GM18858 (cell line): Measurements from ENCODE around the gene CD302.
"Not testable (repeated sequence)": the region's sequence is repeated elsewhere in the genome, so short reads cannot be mapped to it uniquely, and the experiment has no call there.

ENCODE experiments used
- ATAC-seq: cut with Tn5 transposase; IDR thresholded peaks from one replicate; pipeline ENCODE4 v1.9.1; 2021; ENCODE audit not compliant: unreplicated experiment

The CD302 gene

DNA sequence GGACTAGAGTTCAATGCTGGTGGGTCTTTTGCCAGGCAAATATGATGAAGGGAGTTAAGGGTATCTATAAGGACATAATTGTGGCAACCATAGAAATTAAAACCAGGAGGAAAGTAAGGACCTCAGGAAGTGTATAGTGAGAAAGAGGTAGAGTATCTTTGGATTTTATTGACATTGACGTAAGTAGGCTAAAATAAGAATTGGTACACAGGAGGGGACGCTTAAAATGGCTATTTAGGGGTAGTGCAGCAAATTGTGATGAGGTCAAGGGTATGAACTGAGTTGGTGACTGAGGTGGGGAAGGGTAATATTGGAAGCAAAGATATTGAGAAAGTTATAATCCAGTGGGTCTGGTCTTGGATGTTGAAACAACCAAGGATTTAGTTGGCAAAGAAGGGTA lies 43.0 kb downstream of the CD302 start:
- no peak for ATAC-seq

DNA sequence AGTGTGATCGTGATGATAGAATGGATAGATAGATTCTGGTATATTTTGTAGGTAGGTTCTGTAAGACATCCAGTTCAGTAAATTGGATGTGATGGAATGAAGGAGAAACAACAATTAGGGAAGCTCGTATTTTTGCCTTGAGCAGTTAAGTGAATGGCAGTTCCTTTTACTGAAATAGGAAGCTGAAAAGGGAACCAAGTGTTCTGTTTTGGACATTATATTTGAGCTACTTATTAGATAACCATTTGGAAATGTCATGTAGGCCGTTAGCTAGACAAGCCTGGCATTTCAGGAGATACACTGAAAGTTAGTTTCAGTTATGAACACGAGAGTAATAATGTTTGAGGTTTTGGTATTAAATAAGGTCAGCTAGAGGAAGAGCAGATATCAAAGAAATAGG lies 44.2 kb downstream of the CD302 start:
- ATAC-seq: no peak

DNA sequence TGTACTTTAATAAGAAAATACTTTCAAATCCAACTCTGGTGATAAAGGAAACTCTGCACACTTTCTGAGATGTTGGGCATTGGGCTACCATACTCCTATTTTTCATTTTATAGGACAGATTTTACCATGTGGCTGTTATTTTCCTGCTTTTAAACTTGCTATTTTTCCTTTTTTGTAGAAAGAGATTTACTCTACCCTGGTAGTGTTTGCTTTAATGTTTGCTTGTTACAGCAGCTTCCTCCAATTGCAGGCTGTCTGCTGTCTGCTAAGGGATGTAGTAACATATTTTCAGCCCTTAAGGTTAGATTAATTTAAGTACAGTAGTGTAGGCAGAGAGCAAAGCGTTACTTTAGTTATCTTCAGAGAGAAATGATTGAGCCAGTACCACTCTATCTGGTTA lies 47.1 kb downstream of the CD302 start:
- ATAC-seq: no peak

DNA sequence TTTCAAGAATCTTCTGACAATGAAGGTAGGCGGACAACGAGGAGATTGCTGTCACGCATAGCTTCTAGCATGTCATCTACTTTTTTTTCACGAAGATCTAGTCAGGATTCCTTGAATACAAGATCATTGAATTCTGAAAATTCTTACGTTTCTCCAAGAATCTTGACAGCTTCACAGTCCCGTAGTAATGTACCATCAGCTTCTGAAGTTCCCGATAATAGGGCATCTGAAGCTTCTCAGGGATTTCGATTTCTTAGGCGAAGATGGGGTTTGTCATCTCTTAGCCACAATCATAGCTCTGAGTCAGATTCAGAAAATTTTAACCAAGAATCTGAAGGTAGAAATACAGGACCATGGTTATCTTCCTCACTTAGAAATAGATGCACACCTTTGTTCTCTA lies 49.9 kb downstream of the CD302 start:
- ATAC-seq: no peak

DNA sequence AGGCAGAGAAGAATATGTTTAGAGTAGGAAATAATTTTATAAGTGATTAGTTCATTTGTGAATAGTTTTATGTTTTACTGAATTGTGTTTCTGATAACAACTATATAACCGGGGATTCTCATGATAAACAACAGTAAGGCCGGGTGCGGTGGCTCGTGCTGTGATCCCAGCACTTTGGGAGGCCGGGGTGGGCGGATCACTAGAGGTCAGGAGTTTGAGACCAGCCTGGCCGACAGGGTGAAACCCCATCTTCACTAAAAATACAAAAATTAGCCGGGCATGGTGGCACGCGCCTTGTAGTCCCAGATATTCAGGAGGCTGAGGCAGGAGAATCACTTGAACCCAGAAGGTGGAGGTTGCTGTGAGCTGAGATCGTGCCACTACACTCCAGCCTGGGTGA lies 52.8 kb downstream of the CD302 start:
- ATAC-seq: not testable (repeated sequence)

DNA sequence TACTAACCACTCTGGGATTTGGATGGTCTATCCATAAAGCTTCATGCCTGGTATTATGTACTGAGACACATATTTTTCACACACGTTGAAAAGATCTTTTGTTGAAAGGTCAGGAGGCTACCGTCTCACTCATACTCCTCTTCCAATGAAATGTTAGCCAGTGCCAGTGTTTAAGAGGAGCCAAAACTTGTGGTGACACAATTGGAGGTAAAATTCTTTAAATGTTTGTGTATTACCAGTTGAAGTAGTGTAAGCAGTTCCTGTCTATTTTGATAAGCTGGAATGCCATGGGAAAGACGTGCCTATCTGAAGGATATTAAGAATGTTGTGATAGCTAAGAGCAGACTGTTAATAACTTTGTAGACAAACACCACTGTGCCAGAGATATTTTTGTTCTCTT lies 53.6 kb downstream of the CD302 start:
- ATAC-seq: no peak

DNA sequence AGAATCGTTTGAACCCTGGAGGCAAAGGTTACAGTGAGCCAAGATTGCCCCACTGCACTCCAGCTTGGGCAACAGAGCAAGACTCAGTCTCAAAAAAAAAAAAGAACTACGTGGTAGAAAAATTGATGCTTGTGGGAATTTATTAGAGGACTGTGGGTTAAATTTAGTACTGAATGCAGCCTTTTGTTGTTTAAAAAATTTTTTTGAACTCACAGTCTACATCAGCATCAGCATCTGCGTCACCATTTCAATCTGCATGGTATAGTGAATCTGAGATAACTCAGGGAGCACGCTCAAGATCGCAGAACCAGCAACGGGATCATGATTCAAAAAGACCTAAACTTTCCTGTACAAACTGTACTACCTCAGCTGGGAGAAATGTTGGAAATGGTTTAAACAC lies 55.2 kb downstream of the CD302 start:
- ATAC-seq: no peak

DNA sequence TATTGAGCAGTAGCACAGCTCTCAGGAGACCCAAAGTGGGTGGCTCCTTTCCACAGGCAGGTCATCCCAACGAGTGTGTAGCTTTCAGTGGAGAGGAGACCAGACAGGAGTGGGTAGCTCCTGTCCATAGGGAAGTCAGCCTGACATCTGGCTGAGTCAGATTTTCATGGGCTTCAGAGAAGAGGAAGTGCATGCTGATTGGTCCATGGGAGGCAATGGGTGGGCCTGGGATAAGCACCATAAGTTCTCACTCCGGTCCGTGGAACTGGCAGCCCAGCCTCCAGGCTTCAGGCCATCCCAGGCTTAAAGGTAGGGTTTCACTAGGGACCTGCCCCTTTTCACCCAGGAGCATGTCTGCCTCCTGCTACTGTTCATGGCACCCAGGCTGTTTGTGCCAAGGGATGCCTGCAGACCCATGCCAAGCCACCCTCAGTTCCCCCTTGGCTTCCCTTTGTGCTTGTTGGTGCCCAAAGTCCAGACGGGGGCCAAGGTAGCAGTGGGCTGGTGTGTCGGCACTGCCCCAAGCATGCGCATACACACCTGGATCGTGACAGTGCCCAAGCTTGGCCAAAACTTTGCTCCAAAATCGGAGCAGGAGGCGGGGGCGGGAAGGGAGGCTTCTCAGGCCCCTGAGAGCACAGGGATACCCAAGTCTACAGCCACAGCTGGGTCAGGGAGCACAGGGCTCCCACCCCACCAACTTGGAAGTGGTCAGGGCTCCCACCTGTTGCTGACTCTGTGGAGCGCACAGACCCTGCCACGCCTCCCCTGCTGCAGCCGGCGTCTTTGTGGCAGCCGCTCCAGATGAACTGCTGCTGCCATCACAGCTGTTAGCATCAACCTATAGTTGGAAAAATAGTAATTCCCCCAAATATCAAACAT lies 59.3 kb downstream of the CD302 start:
- no peak for ATAC-seq

DNA sequence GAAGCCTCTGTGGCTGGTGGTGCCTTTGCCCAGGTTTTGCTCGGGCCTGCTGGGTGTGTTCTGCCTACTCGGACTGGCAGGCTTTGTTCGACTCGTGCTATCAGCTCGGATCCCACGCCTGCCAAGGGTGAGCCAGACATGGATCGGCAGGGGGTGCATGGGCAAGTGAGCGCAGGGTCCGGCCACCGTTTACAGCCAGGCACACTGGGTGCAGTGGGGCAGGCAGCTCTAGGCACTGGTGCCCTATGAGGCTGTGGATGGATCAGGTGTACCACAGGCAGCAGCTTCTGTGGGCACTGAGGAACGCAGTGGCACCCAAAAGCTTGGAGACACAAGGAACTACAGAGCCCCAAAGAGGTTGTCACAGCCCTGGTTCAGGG lies 60.1 kb downstream of the CD302 start:
- ATAC-seq: no peak

DNA sequence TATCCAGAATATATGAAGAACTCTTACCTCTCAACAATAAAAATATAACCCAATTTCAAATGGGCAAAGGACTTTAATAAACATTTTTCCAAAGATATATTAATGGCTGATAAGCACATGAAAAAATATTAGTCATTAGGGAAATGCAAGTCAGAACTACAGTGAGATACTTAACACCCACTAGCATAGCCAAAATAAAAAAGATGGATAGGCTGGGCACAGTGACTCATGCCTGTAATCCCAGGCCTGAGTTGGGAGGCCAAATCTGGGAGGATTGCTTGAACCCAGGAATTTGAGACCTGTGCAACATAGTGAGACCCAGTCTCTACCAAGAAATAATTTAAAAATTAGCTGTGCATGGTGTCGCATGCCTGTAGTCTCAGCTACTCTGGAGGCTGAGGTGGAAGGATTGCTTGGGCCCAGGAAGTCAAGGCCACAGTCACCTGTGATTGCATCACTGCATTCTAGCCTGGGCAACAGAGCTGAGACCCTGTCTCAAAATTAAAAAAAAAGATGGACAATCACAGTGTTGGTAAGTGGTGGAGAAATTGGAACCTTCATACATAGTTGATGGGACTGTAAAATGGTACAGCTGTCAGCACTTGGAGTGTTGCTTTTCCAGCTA lies 60.6 kb downstream of the CD302 start:
- ATAC-seq: no peak

DNA sequence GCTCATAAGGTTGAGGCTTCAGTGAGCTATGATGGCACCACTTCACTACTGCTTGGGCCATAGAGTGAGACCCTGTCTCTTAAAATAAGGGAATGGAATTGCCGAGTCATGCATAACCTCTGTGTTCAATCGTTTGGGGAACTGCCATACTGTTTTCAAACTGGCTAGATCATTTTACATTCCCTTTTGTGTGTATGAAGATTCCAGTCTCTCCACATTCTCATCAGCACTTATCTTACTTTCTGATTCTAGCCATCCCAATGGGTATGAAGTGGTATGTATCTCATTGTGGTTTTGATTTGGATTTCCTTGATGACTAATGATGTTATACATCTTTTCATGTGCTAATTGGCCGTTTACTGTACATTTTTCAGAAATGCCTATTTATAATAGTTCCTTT lies 62.0 kb downstream of the CD302 start:
- no peak for ATAC-seq

DNA sequence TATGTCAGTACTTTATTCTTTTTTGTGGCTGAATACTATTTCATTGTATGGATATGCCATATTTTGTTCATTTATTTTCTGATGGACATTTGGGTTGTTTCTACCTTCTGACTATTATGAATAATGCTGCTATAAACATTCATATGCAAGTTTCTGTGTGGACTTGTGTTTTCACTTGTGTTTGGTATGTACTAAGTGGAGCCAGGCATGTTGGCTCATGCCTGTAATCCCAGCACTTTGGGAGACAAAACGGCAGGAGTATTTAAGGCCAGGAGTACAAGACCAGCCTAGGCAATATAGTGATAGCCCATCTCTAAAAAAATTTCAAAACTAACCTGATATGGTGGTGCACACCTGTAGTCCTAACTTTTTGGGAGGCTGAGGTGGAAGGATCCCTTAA lies 62.4 kb downstream of the CD302 start:
- ATAC-seq: no peak

DNA sequence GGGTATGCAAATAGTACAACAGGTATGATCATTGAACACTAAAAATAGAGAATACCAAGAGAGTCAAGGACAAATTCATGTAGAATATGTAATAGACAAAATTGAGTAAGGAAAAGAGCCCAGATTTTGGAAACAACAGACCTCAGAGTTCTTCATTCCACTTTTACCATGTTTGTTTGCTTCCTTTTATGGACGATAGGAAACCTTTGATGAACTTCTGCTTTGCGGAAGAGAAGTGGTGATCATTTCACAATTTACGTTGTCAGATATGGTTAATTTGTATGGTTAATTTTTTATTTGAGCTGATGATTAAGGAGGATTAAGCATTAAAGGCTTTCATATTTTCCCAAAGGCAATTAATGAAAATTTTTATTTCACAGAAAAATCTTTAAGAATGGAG lies 69.4 kb downstream of the CD302 start:
- ATAC-seq: no peak

DNA sequence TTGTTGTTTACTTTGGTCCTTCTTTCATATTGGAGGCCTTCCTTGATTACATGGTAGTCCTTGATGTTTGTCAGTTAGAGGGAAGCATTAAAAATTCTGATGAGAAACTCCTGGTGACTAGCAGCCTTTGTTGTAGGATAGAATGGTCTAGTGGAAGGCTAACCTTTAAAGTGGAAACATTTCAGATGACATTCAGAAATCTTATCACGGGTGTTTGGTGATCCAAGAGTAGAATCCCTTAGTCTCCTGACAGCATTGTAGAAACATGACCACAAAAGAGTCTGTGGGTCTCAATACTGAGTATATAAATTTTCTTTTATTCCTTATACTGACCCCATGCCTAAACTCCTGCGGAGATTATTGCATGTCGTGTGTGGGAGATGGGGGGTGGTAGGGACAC lies 72.3 kb downstream of the CD302 start:
- ATAC-seq: no peak

DNA sequence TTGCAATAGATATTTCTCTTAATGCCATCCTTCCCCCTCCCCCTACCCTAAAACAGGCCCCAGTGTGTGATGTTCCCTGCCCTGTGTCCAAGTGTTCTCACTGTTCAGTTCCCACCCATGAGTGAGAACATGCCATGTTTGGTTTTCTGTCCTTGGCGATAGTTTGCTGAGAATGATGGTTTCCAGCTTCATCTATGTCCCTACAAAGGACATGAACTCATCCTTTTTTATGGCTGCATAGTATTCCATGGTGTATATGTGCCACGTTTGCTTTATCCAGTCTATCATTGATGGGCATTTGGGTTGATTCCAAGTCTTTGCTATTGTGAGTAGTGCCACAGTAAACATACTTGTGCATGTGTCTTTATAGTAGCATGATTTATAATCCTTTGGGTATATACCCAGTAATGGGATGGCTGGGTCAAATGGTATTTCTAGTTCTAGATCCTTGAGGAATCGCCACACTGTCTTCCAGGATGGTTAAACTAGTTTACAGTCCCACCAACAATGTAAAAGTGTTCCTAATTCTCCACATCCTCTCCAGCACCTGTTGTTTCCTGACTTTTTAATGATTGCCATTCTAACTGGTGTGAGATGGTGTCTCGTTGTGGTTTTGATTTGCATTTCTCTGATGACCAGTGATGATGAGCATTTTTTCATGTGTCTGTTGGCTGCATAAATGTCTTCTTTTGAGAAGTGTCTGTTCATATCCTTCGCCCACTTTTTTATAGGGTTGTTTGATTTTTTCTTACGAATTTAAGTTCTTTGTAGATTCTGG lies 73.0 kb downstream of the CD302 start:
- not testable (repeated sequence) for ATAC-seq

DNA sequence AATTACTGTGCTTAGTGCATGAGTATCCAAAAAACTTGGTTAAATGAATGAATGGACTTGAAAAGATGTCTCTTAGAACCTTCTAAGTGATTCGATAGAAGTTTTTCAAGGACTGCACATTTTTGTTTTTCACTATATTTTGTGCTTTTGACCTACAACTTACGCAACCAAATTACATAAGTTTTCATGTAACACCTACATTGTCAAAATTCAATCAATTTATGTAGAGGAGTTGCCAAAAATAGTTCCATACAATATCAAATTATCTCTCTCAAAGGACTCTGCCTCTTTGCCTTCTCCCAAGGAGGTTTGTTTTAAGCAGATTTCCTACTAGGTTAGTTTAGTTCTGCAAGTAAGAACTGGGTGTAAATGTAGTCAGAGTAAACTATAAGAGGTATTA lies 75.4 kb downstream of the CD302 start:
- ATAC-seq: no peak

DNA sequence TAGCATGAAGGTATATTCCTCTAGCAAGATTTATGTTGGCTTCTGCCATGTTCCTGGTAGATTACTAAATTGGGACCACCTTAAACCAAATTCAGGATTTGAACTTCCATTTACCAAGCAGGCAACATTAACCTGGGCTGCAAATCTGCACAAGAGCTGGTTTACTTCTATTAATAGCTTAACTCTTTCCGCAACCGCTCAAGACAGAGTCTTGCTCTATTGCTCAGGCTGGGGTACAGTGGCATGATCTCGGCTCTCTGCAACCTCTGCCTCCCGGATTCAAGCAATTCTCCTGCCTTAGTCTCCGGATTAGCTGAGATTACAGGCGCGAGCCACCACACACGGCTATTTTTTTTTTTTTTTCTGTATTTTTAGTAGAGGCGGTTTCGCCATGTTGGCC lies 77.3 kb downstream of the CD302 start:
- ATAC-seq: no peak
